GM10266 (cell line): Measurements from ENCODE around the gene PLCL1.
"Not testable (repeated sequence)": the region's sequence is repeated elsewhere in the genome, so short reads cannot be mapped to it uniquely, and the experiment has no call there.

Source experiments
- DNase-seq: peaks from one replicate; pipeline ENCODE4 v3.0.0; 2012; ENCODE audit errors: extremely low spot score
- TF ChIP-seq, protein P1 (sequence below): IDR thresholded peaks from 2 replicates; pipeline ENCODE4 v1.5.1; 2012; ENCODE audit warnings: mild to moderate bottlenecking, low read depth; ENCODE audit not compliant: control insufficient read depth, insufficient read depth; ENCODE audit errors: missing control alignments

PLCL1 gene

DNA sequence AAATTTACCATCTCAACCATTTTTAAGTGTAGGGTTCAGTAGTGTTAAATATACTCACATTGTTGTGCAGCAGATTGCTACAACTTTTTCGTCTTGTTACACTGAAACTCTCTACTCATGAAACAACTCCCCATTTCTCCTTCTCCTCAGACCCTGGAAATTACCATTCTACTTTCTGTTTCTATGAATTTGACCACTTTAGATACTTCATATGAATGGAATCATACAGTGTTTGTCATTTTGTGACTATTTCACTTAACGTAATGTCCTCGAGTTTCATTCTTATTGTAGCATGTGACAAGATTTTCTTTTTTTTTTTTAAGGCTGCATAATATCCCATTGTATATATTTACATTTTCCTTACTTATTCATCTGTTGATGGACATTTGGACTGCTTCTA lies 203.8 kb downstream of the PLCL1 start:
- TF ChIP-seq, protein P1, sequence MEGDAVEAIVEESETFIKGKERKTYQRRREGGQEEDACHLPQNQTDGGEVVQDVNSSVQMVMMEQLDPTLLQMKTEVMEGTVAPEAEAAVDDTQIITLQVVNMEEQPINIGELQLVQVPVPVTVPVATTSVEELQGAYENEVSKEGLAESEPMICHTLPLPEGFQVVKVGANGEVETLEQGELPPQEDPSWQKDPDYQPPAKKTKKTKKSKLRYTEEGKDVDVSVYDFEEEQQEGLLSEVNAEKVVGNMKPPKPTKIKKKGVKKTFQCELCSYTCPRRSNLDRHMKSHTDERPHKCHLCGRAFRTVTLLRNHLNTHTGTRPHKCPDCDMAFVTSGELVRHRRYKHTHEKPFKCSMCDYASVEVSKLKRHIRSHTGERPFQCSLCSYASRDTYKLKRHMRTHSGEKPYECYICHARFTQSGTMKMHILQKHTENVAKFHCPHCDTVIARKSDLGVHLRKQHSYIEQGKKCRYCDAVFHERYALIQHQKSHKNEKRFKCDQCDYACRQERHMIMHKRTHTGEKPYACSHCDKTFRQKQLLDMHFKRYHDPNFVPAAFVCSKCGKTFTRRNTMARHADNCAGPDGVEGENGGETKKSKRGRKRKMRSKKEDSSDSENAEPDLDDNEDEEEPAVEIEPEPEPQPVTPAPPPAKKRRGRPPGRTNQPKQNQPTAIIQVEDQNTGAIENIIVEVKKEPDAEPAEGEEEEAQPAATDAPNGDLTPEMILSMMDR = no peak

DNA sequence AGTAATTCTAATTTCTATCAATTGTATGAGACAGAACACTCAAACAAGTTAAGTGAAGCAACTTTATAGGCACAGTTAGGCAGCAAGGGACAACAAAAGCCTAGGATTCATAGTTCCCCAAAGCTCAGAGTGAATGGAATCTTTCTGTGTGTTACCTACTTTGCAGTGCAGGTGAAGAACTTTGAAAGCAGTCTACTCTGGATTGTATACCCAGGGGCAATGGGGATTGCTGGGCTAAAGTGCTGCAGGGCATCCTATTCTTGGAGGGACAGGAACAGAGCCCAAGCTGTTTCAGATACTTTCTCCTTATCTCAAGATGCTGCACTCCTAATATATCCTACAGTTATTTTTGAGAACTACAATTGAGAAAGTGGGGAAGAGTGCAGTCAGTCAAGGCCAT lies 207.6 kb downstream of the PLCL1 start:
- TF ChIP-seq, protein P1 = no peak
- no peak for DNase-seq

More for the DNA sequence above, 203.8 kb downstream of the PLCL1 start:
- DNase-seq = no peak

DNA sequence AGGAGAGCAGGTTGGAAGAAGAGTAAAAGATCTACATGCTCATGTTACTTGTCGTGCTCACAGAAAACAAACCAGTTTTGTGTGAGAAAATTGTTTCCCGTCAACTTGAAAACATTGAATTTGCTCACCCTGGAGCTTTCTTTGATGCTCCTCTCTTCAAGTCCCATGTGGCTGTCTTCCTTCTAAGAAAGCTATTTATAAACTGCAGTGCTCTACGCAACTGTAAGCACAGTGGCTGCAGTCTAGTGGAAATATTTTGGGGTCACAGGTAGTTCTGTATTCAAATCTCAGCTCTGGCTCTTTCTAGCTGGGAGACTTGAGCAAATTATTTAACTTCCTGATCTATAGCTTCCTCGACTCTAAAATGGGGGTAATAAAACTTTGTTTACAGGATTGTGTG lies 211.8 kb downstream of the PLCL1 start:
- TF ChIP-seq, protein P1 = no peak
- no peak for DNase-seq

DNA sequence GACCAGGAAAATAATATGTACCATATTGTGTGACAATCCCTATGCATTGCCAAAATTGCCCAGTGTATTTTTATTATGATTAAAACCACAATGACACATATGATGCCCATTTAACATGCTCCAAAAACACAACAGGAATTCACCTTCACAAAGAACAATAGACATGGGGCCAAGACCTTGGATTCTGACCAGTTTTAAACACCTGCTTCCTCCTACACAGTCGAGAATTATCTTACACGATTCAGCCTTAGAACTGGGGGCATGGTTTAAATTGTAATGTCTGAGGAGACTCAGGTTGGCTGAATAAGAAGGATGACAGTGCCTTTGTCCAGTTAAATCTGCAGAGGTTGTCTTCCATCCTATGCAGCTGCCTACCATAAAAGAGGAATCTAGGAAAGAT lies 212.7 kb downstream of the PLCL1 start:
- TF ChIP-seq, protein P1 = no peak
- DNase-seq = no peak

DNA sequence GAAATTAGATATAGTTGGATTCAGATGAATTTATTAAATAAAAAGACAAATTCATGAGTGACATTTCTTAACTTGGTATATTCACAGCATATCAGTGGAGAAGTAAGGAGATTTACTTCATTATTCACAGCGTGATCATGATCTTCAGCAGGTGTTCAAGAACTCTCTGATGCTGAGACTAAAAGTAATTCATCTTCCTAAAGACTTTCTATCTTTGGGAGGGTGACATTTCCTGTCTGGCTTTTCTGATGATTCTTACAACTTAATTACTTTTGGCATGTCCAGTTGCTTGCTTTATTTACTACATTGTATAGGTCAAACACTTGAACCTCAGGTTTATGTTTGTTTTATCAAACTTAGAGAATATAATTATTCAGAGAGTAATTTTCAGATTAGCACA lies 224.6 kb downstream of the PLCL1 start:
- TF ChIP-seq, protein P1 = no peak
- no peak for DNase-seq

DNA sequence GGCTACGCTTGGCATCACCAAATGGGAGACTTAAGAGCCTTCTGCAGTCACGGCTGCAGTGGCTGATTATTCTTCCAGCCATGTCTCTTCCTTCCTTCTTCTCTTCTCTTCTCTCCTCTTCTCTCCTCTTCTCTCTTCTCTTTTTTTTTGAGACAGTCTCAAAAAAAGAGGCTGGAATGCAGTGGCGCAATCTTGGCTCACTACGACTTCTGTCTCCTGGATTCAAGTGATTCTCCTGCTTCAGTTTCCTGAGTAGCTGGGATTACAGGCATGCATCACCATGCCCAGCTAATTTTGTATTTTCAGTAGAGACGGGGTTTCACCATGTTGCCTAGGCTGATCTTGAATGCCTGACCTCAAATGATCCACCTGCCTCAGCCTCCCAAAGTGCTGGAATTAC lies 225.2 kb downstream of the PLCL1 start:
- not testable (repeated sequence) for DNase-seq

DNA sequence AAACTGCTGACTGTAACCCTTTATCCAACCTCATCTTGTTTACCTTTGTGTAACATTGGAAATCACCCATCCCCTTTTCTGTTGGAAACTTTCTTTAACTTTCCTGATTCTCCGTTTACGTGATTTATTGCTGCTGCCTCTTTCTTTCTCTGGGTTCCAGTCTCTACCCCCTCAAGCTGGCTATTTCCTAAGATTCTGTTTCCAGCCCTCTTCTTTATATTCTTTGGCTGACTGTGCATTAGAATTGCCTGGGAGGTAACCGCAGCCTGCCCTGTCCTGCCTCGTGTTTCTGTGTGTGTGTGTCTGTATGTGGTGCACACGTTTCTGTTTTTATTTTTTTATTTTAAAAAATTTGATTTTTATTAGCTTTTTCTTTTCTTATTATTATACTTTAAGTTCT lies 229.2 kb downstream of the PLCL1 start:
- no peak for DNase-seq
- TF ChIP-seq, protein P1 = no peak
